Measurements from ENCODE around the gene AFF3.

- TF ChIP-seq SP1 (IDR thresholded peaks at IDR 0.05; ENCODE audit: low read depth, low read length): no peak
- TF ChIP-seq EP300 (IDR thresholded peaks at IDR 0.05; ENCODE audit: borderline replicate concordance in 1 of 2, low read depth in 2 of 2, low read length in 2 of 2): no peak
- TF ChIP-seq, protein P1, sequence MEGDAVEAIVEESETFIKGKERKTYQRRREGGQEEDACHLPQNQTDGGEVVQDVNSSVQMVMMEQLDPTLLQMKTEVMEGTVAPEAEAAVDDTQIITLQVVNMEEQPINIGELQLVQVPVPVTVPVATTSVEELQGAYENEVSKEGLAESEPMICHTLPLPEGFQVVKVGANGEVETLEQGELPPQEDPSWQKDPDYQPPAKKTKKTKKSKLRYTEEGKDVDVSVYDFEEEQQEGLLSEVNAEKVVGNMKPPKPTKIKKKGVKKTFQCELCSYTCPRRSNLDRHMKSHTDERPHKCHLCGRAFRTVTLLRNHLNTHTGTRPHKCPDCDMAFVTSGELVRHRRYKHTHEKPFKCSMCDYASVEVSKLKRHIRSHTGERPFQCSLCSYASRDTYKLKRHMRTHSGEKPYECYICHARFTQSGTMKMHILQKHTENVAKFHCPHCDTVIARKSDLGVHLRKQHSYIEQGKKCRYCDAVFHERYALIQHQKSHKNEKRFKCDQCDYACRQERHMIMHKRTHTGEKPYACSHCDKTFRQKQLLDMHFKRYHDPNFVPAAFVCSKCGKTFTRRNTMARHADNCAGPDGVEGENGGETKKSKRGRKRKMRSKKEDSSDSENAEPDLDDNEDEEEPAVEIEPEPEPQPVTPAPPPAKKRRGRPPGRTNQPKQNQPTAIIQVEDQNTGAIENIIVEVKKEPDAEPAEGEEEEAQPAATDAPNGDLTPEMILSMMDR (IDR thresholded peaks at IDR 0.05; ENCODE audit: control extremely low read depth in 1 of 3, insufficient read depth in 1 of 3, low read depth in 1 of 3, low read length in 3 of 3): no peak
- no peak for TF ChIP-seq PHF8 (conservative IDR thresholded peaks at IDR 0.05; ENCODE audit: low read depth, low read length)
Measured at GRCh38 chr2:100038011-100038410, 104.4 kb downstream of the AFF3 start.
